SU-DHL-6 (cell line): ENCODE measurements around the gene DOCK11.

Source experiments
- H2AFZ ChIP-seq: fragments of 200-600 bp; sonication (generic); 2 replicates; pipeline ENCODE4 v1.6.1; 2014; ENCODE audit warnings: low read depth, mild to moderate bottlenecking, moderate library complexity, mixed read lengths, antibody characterized with exemption, low read length; ENCODE audit not compliant: severe bottlenecking
- H3F3A ChIP-seq: fragments of 200-600 bp; shearing (Covaris generic); 2 replicates; pipeline ENCODE4 v1.6.0; 2016; ENCODE audit warnings: antibody characterized with exemption, mild to moderate bottlenecking; ENCODE audit not compliant: insufficient read depth
- H3K27ac ChIP-seq: fragments of 200-600 bp; sonication (generic); 2 replicates; pipeline ENCODE4 v1.5.1; 2016; ENCODE audit warnings: low read depth, mild to moderate bottlenecking, low read length, moderate library complexity, mixed read lengths
- H3K27me3 ChIP-seq: fragments of 200-600 bp; sonication (generic), shearing (Covaris generic); 2 replicates; pipeline ENCODE4 v1.6.0; 2014; ENCODE audit warnings: mild to moderate bottlenecking, low read length
- H3K36me3 ChIP-seq: fragments of 200-600 bp; sonication (generic); 2 replicates; pipeline ENCODE4 v1.6.1; 2014; ENCODE audit warnings: mild to moderate bottlenecking, low read length, mixed read lengths
- H3K4me2 ChIP-seq: fragments of 300-600, 200-600 bp; shearing (Covaris generic), sonication (generic); 2 replicates; pipeline ENCODE4 v1.6.0; 2014; ENCODE audit warnings: low read length, low read depth, mild to moderate bottlenecking; ENCODE audit not compliant: poor library complexity, severe bottlenecking
- H3K4me3 ChIP-seq: fragments of 200-600 bp; sonication (generic); 2 replicates; pipeline ENCODE4 v1.5.1; 2014; ENCODE audit warnings: antibody characterized with exemption, low read length, mild to moderate bottlenecking, mixed read lengths; ENCODE audit not compliant: insufficient read depth, poor library complexity, severe bottlenecking
- H3K79me2 ChIP-seq: fragments of 200-600 bp; sonication (generic); 2 replicates; pipeline ENCODE4 v1.6.1; 2014; ENCODE audit warnings: mild to moderate bottlenecking, low read length, moderate library complexity; ENCODE audit not compliant: insufficient read depth
- H3K9ac ChIP-seq: fragments of 200-600 bp; sonication (generic); 2 replicates; pipeline ENCODE4 v1.7.0; 2014; ENCODE audit warnings: mild to moderate bottlenecking, low read length
- H3K9me2 ChIP-seq: fragments of 200-600 bp; sonication (generic); replicated peaks from 2 replicates; pipeline ENCODE4 v1.6.1; 2014; ENCODE audit warnings: low read length; ENCODE audit not compliant: insufficient read depth
- H3K9me3 ChIP-seq: fragments of 200-600 bp; sonication (generic); 2 replicates; pipeline ENCODE4 v1.6.1; 2014; ENCODE audit warnings: low read length, mixed read lengths; ENCODE audit not compliant: insufficient read depth
- H4K20me1 ChIP-seq: fragments of 200-600 bp; sonication (generic); 2 replicates; pipeline ENCODE4 v1.6.1; 2014; ENCODE audit warnings: low read depth, mild to moderate bottlenecking, antibody characterized with exemption, low read length, moderate library complexity, mixed read lengths
- EZH2phosphoT487 ChIP-seq: fragments of 200-600 bp; sonication (generic), shearing (Covaris generic); conservative IDR thresholded peaks from 2 replicates; pipeline ENCODE4 v1.6.1; 2018; ENCODE audit warnings: mild to moderate bottlenecking, antibody characterized with exemption, low read length, moderate library complexity, mixed read lengths
- TF ChIP-seq, protein P1 (sequence below): fragments of 200-600 bp; sonication (generic); IDR thresholded peaks from one replicate; pipeline ENCODE4 v1.5.1; 2017; ENCODE audit warnings: antibody characterized with exemption, mild to moderate bottlenecking, low read length, moderate library complexity; ENCODE audit not compliant: insufficient read depth, poor library complexity, severe bottlenecking

DOCK11 gene

GRCh38 chrX:118589227-118589626, 93.6 kb downstream of the DOCK11 start:
- Histone ChIP-seq H3K79me2 (no peaks in the 10 kb centered on the region), H3K9me3 (no peaks in the 10 kb centered on the region), H3K9ac (no peak overlapping the region), H3K4me3 (no peak overlapping the region), H3K27me3 (no peaks in the 10 kb centered on the region), H3K36me3 (no peaks in the 10 kb centered on the region), H3K27ac (no peak overlapping the region), H3F3A (no peaks in the 10 kb centered on the region), H3K9me2 (no peaks in the 10 kb centered on the region), H2AFZ (no peak overlapping the region), H3K4me2 (no peak overlapping the region), H4K20me1 (no peaks in the 10 kb centered on the region)
- TF ChIP-seq EZH2phosphoT487: no peak
- TF ChIP-seq, protein P1, sequence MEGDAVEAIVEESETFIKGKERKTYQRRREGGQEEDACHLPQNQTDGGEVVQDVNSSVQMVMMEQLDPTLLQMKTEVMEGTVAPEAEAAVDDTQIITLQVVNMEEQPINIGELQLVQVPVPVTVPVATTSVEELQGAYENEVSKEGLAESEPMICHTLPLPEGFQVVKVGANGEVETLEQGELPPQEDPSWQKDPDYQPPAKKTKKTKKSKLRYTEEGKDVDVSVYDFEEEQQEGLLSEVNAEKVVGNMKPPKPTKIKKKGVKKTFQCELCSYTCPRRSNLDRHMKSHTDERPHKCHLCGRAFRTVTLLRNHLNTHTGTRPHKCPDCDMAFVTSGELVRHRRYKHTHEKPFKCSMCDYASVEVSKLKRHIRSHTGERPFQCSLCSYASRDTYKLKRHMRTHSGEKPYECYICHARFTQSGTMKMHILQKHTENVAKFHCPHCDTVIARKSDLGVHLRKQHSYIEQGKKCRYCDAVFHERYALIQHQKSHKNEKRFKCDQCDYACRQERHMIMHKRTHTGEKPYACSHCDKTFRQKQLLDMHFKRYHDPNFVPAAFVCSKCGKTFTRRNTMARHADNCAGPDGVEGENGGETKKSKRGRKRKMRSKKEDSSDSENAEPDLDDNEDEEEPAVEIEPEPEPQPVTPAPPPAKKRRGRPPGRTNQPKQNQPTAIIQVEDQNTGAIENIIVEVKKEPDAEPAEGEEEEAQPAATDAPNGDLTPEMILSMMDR: no peak

- H3K4me2 ChIP-seq: no peak overlapping the region
- TF ChIP-seq, protein P1: no peak
- no peak for TF ChIP-seq EZH2phosphoT487
Measured at GRCh38 chrX:118593407-118593806, 97.8 kb downstream of the DOCK11 start.

GRCh38 chrX:118594697-118595420, 99.2 kb downstream of the DOCK11 start:
- H3K27ac ChIP-seq: no peak overlapping the region
- no peak overlapping the region for H3K4me2 ChIP-seq

More at GRCh38 chrX:118593407-118593806, 97.8 kb downstream of the DOCK11 start:
- H3K79me2 ChIP-seq: no peaks in the 10 kb centered on the region
- no peak overlapping the region for H2AFZ ChIP-seq
- no peaks in the 10 kb centered on the region for H3K27me3 ChIP-seq
- no peaks in the 10 kb centered on the region for H3K9me2 ChIP-seq
- H3K9me3 ChIP-seq: no peaks in the 10 kb centered on the region
- H4K20me1 ChIP-seq: no peaks in the 10 kb centered on the region
- H3F3A ChIP-seq: no peaks in the 10 kb centered on the region
- H3K4me3 ChIP-seq: no peak overlapping the region
- H3K9ac ChIP-seq: no peak overlapping the region
- no peaks in the 10 kb centered on the region for H3K36me3 ChIP-seq
- no peak overlapping the region for H3K27ac ChIP-seq

More at GRCh38 chrX:118594697-118595420, 99.2 kb downstream of the DOCK11 start:
- H3K9me3 ChIP-seq: no peaks in the 10 kb centered on the region
- no peak for TF ChIP-seq EZH2phosphoT487
- TF ChIP-seq, protein P1: no peak
- H4K20me1 ChIP-seq: no peaks in the 10 kb centered on the region
- H3K9ac ChIP-seq: no peak overlapping the region
- no peaks in the 10 kb centered on the region for H3K9me2 ChIP-seq
- H3K79me2 ChIP-seq: no peaks in the 10 kb centered on the region
- no peaks in the 10 kb centered on the region for H3K36me3 ChIP-seq
- H3K4me3 ChIP-seq: no peak overlapping the region
- no peaks in the 10 kb centered on the region for H3K27me3 ChIP-seq
- H3F3A ChIP-seq: no peaks in the 10 kb centered on the region
- no peak overlapping the region for H2AFZ ChIP-seq
